HG03066 (cell line): Measurements from ENCODE around the gene KCNH2.
"Not testable (repeated sequence)": the region's sequence is repeated elsewhere in the genome, so short reads cannot be mapped to it uniquely, and the experiment has no call there.

Experiments used
- ATAC-seq: cut with Tn5 transposase; IDR thresholded peaks from one replicate; pipeline ENCODE4 v1.9.1; 2021; ENCODE audit warnings: low read depth; ENCODE audit not compliant: unreplicated experiment

Gene KCNH2

GRCh38 chr7:151012031-151012692 lies 34.0 kb upstream of the KCNH2 start:
- no peak for ATAC-seq

GRCh38 chr7:151011616-151012015 lies 33.5 kb upstream of the KCNH2 start:
- not testable (repeated sequence) for ATAC-seq

GRCh38 chr7:151011097-151011409 lies 32.9 kb upstream of the KCNH2 start:
- ATAC-seq = no peak

- ATAC-seq = no peak
Measured at GRCh38 chr7:151010307-151011096, 32.4 kb upstream of the KCNH2 start.

GRCh38 chr7:151010037-151010306 lies 31.9 kb upstream of the KCNH2 start:
- no peak for ATAC-seq

GRCh38 chr7:151009327-151010036 lies 31.4 kb upstream of the KCNH2 start:
- ATAC-seq = no peak

GRCh38 chr7:151008511-151009323 lies 30.6 kb upstream of the KCNH2 start:
- peak; percentile 63 for ATAC-seq

GRCh38 chr7:151008143-151008510 lies 30.0 kb upstream of the KCNH2 start:
- no peak for ATAC-seq

GRCh38 chr7:151007469-151007898 lies 29.4 kb upstream of the KCNH2 start:
- no peak for ATAC-seq

GRCh38 chr7:151006590-151007300 lies 28.6 kb upstream of the KCNH2 start:
- ATAC-seq = no peak

- no peak for ATAC-seq
Measured at GRCh38 chr7:151005566-151005965, 27.4 kb upstream of the KCNH2 start.

GRCh38 chr7:151003572-151003971 lies 25.5 kb upstream of the KCNH2 start:
- ATAC-seq = no peak

GRCh38 chr7:151001546-151001945 lies 23.4 kb upstream of the KCNH2 start:
- no peak for ATAC-seq

- no peak for ATAC-seq
Measured at GRCh38 chr7:151000897-151001495, 22.9 kb upstream of the KCNH2 start.

GRCh38 chr7:150999497-151000230 lies 21.5 kb upstream of the KCNH2 start:
- ATAC-seq = no peak

- no peak for ATAC-seq
Measured at GRCh38 chr7:150999001-150999400, 20.9 kb upstream of the KCNH2 start.

- ATAC-seq = no peak
Measured at GRCh38 chr7:150998341-150998740, 20.2 kb upstream of the KCNH2 start.

GRCh38 chr7:150997817-150998216 lies 19.7 kb upstream of the KCNH2 start:
- no peak for ATAC-seq

GRCh38 chr7:150997075-150997511 lies 19.0 kb upstream of the KCNH2 start:
- ATAC-seq = no peak
